HFF-Myc (cell line): ENCODE results near the gene MAST2.

Experiments
- DNase-seq: peaks from one replicate; pipeline ENCODE4 v3.0.0-alpha.2; 2011; ENCODE audit warnings: low read depth; ENCODE audit errors: extremely low read depth
- H3K4me3 ChIP-seq: replicated peaks from 2 replicates; pipeline ENCODE4 v1.5.1; 2011; ENCODE audit warnings: low read depth, mild to moderate bottlenecking, control low read depth, low read length
- TF ChIP-seq, protein P1 (sequence below): IDR thresholded peaks from 2 replicates; pipeline ENCODE4 v1.5.1; 2012; ENCODE audit warnings: mild to moderate bottlenecking, low read depth, low read length, control low read depth; ENCODE audit errors: missing control alignments

Gene MAST2

GRCh38 chr1:45974541-45975269 is 171.3 kb downstream of the MAST2 start:
- no peak for DNase-seq
- TF ChIP-seq, protein P1, sequence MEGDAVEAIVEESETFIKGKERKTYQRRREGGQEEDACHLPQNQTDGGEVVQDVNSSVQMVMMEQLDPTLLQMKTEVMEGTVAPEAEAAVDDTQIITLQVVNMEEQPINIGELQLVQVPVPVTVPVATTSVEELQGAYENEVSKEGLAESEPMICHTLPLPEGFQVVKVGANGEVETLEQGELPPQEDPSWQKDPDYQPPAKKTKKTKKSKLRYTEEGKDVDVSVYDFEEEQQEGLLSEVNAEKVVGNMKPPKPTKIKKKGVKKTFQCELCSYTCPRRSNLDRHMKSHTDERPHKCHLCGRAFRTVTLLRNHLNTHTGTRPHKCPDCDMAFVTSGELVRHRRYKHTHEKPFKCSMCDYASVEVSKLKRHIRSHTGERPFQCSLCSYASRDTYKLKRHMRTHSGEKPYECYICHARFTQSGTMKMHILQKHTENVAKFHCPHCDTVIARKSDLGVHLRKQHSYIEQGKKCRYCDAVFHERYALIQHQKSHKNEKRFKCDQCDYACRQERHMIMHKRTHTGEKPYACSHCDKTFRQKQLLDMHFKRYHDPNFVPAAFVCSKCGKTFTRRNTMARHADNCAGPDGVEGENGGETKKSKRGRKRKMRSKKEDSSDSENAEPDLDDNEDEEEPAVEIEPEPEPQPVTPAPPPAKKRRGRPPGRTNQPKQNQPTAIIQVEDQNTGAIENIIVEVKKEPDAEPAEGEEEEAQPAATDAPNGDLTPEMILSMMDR = no peak
- H3K4me3 ChIP-seq = no peak overlapping the region

- no peak overlapping the region for H3K4me3 ChIP-seq
- TF ChIP-seq, protein P1 = no peak
- no peak for DNase-seq
These were observed 173.2 kb downstream of the MAST2 start for GRCh38 chr1:45976623-45977022.

GRCh38 chr1:45979074-45979777 is 175.8 kb downstream of the MAST2 start:
- TF ChIP-seq, protein P1 = no peak
- no peak overlapping the region for H3K4me3 ChIP-seq
- no peak for DNase-seq

GRCh38 chr1:45979778-45980176 is 176.4 kb downstream of the MAST2 start:
- H3K4me3 ChIP-seq = no peak overlapping the region
- TF ChIP-seq, protein P1 = no peak
- no peak for DNase-seq

- no peak for DNase-seq
- no peak overlapping the region for H3K4me3 ChIP-seq
- TF ChIP-seq, protein P1 = no peak
These were observed 178.9 kb downstream of the MAST2 start for GRCh38 chr1:45982359-45982758.

DNA sequence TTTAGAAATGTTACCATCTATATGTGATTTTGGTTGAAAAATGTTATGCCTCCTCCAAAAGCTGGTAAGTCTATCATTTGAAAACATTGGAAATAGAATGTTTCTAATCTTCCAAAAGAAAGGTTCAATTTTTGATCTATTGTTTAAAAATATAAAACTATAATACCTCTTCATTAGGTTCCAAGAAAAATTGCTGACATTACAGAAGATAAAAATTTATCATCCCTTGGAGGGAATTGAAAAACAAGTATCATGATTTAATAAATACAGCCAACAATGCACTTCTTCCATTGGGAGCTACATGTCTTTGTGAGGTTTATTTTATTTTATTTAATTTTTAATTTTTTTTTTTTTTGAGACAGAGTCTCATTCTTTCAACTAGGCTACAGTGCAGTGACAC is 180.6 kb downstream of the MAST2 start:
- no peak for DNase-seq
- no peak overlapping the region for H3K4me3 ChIP-seq
- TF ChIP-seq, protein P1 = no peak
